Hematopoietic multipotent progenitor cell treated with erythropoietin and hydrocortisone succinate and interleukin-3 and kit ligand, for 6 days (in vitro differentiated cells): Measurements from ENCODE around the gene NEDD9.
A peak's percentile ranks its signal among the peaks of the same experiment; 100 is the strongest.

Experiments used
- DNase-seq: peaks from one replicate; pipeline ENCODE4 v3.0.0-alpha.2; 2015

The NEDD9 gene

GRCh38 chr6:11232770-11233626, 530 bp upstream of the NEDD9 start:
- no peak for DNase-seq

GRCh38 chr6:11231564-11232192, 790 bp downstream of the NEDD9 start:
- DNase-seq = no peak

GRCh38 chr6:11231108-11231463, 1.4 kb downstream of the NEDD9 start:
- no peak for DNase-seq

DNA sequence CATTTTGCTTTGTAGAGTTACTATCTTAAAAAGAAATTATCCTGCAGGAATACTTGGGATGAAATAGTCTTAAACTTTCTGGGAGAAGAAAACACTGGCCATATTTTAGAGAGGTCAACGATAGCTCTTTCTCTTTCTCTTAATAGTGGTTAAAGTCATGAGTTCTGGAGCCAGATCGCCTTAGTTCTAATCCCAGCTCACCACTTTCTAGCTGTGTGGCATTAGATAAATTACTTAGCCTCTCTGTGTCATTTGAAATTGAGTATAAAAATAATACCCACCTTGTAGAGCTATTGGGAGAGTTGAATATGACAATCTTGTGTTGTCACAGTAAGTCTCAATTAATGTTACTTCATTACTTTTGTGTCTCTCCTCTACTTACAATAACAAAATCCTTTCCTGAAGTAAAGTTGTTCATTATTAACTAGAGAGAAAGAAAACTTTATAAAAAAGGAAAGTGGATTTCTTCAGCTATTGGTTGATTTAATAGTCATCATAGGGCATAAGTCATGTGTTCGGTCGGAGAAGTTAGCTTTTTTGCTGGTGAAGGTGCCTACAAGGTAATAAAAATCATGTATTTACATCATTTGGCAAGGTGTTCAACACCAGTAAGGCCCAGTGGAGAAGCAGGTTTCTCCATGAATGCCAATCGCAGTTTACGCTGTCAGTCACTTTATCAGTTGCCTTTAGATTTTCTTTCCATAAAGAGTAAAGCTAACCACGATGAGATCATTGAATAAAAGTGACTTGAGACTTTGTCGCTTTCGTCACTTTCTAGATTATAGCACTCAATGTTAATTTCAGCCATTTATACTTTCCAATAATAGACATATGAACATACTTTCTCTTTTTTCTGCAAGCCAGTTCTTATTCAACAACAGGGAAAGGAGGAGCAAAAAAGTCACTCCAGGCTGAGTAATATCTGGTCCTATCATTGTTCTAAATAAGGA, 2.0 kb downstream of the NEDD9 start:
- no peak for DNase-seq

DNA sequence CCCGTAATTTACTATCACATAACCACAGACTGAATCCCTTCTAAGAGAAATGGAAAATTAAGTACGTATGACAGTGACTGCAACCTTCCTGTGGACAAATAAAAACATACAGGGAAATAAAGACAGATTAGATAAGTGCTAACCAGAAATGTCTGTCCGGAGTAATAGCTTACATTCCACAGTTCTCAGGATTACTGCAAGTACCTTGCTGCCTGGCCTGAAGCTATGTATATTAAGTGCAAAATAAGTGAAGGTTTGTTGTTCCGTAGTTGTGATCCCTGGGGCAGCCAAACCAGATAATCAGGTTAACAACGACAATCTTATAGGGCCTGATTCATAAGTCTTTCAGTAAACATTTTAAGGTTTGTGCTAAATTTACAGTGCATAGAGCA, 2.8 kb downstream of the NEDD9 start:
- DNase-seq = no peak

DNA sequence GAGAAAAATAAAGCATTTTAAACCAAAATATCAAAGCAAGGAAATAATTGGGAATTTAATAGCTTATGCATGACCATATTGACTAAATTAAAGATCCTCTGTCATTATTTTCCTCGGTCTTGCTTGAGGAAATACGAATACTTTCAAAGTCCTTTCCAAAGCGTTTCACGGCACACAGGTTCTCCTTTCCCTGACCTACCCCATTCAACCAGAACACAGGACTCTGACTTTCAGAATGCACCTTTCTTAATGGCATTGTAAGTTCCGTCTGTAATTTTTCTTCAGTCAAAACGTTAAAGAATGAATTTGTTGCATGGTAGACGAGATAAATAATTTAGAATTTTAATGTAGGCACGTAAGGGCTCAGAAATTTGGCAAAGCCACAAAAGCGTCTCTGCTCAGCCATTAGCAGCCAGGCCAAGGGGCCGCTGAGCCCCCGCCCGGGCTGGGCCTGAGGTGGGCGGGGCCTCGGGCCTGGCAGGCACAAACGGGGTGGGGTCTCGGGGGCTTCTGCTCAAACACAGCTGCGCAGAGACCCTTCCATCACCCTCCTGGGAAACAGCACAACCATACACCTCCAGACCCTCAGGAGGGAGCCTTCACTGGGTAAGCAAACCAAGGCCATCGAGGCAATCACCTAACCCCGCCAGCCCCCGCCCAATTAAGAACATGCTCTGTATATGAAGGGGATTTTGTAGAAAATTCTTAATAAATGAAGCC, 3.4 kb downstream of the NEDD9 start:
- no peak for DNase-seq

GRCh38 chr6:11227698-11228097, 4.8 kb downstream of the NEDD9 start:
- no peak for DNase-seq

DNA sequence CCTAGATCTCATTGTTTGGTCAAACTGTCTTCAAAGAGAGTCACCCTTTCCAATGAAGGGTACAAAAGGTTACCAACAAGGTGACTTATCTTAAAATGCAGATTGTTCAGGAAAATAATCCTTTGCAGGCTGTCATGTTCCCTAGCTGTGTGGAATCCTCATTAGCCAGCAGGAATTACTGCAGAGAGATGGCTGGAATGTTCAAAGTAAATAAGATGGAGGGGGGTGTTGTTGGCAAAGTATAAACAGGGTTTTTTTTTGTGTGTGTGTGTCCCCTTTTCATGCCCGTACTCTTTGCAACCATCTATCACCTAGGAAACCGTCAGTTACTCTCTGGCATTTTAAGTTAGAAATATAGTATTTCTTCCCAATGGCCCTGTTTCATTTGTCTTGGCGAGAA, 6.5 kb downstream of the NEDD9 start:
- no peak for DNase-seq

DNA sequence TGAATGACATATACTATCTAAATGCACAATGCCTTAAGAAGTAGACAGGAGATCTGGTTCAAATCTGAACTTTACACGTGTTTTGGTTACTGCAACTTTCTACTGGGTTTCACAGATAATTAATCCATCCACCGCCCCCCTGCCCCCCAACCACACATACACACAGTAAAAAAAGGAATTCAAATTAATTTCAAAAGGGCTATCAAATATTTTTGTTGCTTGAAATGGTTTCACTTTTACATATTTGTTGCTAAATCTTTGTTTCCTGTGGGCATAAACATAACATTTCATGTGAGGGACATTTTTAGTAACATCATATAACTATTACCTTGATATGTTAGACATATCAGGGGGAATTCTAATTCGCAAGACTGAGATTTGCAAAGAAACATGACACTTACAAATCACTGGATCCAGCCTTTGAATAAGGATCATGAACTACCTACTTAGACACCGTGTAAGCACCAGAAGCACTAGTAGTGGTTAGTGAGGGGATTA, 7.5 kb downstream of the NEDD9 start:
- no peak for DNase-seq

GRCh38 chr6:11224252-11224965, 8.1 kb downstream of the NEDD9 start:
- DNase-seq = no peak

- no peak for DNase-seq
These were observed 9.1 kb downstream of the NEDD9 start for GRCh38 chr6:11223286-11223864.

DNA sequence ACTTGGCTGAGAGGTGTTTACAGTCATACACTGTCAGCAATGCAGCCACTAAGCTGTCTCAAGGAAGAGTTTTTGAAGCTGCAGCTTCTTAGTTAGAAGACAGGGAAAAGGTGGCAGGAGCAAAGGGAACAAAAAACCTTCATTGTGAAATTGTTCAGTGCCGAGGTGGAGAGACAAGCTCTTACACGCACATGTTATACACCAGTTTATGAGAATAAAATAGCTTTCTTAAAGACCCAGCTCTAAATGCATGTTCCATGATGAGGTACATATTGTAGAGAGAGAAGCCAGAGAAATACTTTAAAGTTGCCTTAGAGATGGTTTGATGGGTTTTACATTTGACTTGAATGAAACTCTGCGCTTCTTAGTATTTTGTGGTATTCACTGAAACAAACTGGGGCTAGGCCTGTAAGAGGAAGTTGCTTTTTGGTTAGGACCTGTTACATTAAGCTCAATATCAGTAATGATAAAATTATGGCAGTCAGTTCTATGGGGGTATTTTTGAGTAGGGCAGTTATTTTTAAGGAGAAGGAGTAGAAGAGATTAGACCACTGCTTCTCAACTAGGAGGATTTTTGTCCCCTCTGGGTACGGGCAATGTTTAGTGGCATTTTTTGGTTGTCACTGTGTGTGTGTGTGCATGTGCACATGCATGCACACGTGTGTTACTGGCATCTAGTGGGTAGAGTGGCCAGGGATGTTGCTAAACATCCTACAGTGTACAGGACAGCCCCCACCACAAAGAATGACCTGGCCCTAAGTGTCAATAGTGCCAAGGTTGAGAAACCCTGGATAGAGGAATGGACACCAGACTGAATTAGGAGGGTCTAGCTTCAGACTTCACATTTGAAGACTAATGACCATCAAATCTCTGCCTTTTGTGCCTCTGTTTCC, 9.8 kb downstream of the NEDD9 start:
- DNase-seq = peak; percentile 37

DNA sequence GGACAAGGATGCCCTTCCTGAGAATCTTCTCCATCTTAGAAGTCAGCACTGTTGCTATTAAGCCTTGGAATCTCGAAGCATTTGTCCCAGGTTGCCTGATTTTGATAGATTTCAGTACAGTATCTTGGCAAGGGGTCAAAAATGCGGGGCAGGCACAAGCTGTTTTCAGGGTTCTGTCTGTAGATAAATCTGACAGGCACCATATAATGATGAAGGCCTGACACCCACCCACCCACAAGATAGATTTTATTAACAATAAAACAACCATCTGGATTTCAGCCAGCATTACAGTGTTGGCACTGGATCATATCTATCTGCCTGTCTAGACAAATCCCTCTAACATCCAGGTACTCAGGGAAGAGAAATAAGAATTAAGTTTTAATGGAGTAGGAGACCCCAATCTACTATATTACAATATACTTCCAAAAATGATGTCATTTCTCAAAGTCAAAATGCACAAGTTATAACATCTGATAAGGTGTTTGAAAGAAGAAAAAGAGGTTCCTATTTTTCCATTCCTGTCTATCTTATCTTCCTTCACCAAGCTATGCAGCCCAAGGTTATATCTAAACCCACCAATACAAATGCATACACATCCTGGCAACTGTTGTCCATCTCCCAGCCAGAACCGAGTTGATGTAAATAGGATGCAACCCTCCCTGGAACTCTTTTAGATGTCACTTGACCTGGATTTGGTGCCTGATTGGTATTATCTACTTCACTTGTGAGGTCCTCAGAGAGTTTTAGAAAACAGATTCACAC, 10.7 kb downstream of the NEDD9 start:
- no peak for DNase-seq

GRCh38 chr6:11219400-11219834, 13.1 kb downstream of the NEDD9 start:
- no peak for DNase-seq

- DNase-seq = no peak
These were observed 13.7 kb downstream of the NEDD9 start for GRCh38 chr6:11218538-11219399.

GRCh38 chr6:11218102-11218442, 14.4 kb downstream of the NEDD9 start:
- no peak for DNase-seq

- peak; percentile 37 for DNase-seq
These were observed 14.9 kb downstream of the NEDD9 start for GRCh38 chr6:11217360-11218101.

GRCh38 chr6:11215773-11216172, 16.7 kb downstream of the NEDD9 start:
- DNase-seq = no peak
